Activated CD4-positive, alpha-beta T cell treated with anti-CD3 and anti-CD28 coated beads, Interleukin-2, amount 10 ng/mL, durations not matched to agents 24 days and 14 days (primary cell): ENCODE results near the gene ZNF644. TPM values are rescaled to one million over a fixed set of nuclear protein-coding genes. Genes with fewer than 3 reads are reported as not detected.
"Not testable (repeated sequence)": the region's sequence is repeated elsewhere in the genome, so short reads cannot be mapped to it uniquely, and the experiment has no call there.

Experiments
- DNase-seq: peaks from one replicate; pipeline ENCODE4 v3.0.0; 2022
- H3K27ac Mint-ChIP-seq: one replicate; pipeline ENCODE4 v1.8.0; 2022; ENCODE audit warnings: mild to moderate bottlenecking, mixed read lengths
- H3K27me3 Mint-ChIP-seq: one replicate; pipeline ENCODE4 v1.8.0; 2022; ENCODE audit warnings: mixed read lengths
- H3K36me3 Mint-ChIP-seq: one replicate; pipeline ENCODE4 v1.8.0; 2022; ENCODE audit warnings: low read depth, mild to moderate bottlenecking, mixed read lengths
- H3K4me1 Mint-ChIP-seq: one replicate; pipeline ENCODE4 v1.8.0; 2021; ENCODE audit warnings: mixed read lengths
- H3K4me3 Mint-ChIP-seq: one replicate; pipeline ENCODE4 v1.8.0; 2022; ENCODE audit warnings: mild to moderate bottlenecking, moderate library complexity, mixed read lengths
- H3K9me3 Mint-ChIP-seq: one replicate; pipeline ENCODE4 v1.8.0; 2021; ENCODE audit warnings: mixed read lengths
- intact Hi-C: fragments of 100-400 bp; cut with micrococcal nuclease; formaldehyde crosslinking; loops from one replicate; pipeline ENCODE4 v1.15.1; 2023
- total RNA-seq: library from RNA; stranded (reverse); gene quantifications from 2 replicates; pipeline ENCODE4 v1.2.3, GENCODE V29; 2022

The ZNF644 gene
- total RNA-seq, 1 donor from 2014 or later = 57.7 TPM

- no peak overlapping the region for H3K27ac Mint-ChIP-seq
- no peak overlapping the region for H3K4me3 Mint-ChIP-seq
- peaks cover 7% of the 10 kb centered on the region for H3K9me3 Mint-ChIP-seq
- DNase-seq = no peak
- H3K36me3 Mint-ChIP-seq = peaks cover 42% of the 10 kb centered on the region
- intact Hi-C loops = no loop called here
- H3K27me3 Mint-ChIP-seq = no peaks in the 10 kb centered on the region
- peaks cover 30% of the 10 kb centered on the region for H3K4me1 Mint-ChIP-seq
These were observed 66.1 kb downstream of the ZNF644 start for GRCh38 chr1:90955769-90956168.

- Mint-ChIP-seq H3K27me3 (no peaks in the 10 kb centered on the region), H3K4me3 (no peak overlapping the region), H3K27ac (no peak overlapping the region), H3K9me3 (peaks cover 7% of the 10 kb centered on the region), H3K4me1 (peaks cover 20% of the 10 kb centered on the region), H3K36me3 (peaks cover 34% of the 10 kb centered on the region)
- no peak for DNase-seq
- intact Hi-C loops = no loop called here
These were observed 68.9 kb downstream of the ZNF644 start for GRCh38 chr1:90952906-90953305.

GRCh38 chr1:90951009-90951408 is 70.8 kb downstream of the ZNF644 start:
- intact Hi-C loops = no loop called here
- Mint-ChIP-seq H3K4me1 (peaks cover 19% of the 10 kb centered on the region), H3K27ac (no peak overlapping the region), H3K36me3 (peaks cover 19% of the 10 kb centered on the region), H3K9me3 (peaks cover 4% of the 10 kb centered on the region), H3K27me3 (no peaks in the 10 kb centered on the region), H3K4me3 (no peak overlapping the region)
- no peak for DNase-seq

- Mint-ChIP-seq H3K4me3 (no peak overlapping the region), H3K27ac (no peak overlapping the region), H3K9me3 (no peaks in the 10 kb centered on the region), H3K4me1 (peaks cover 11% of the 10 kb centered on the region), H3K27me3 (no peaks in the 10 kb centered on the region), H3K36me3 (peaks cover 6% of the 10 kb centered on the region)
- DNase-seq = no peak
- intact Hi-C loops = no loop called here
These were observed 73.5 kb downstream of the ZNF644 start for GRCh38 chr1:90948301-90948700.

GRCh38 chr1:90946630-90947029 is 75.2 kb downstream of the ZNF644 start:
- Mint-ChIP-seq H3K9me3 (no peaks in the 10 kb centered on the region), H3K4me1 (peaks cover 7% of the 10 kb centered on the region), H3K27ac (no peak overlapping the region), H3K4me3 (no peak overlapping the region), H3K36me3 (peaks cover 3% of the 10 kb centered on the region), H3K27me3 (no peaks in the 10 kb centered on the region)
- no peak for DNase-seq
- intact Hi-C loops = no loop called here

GRCh38 chr1:90945287-90945686 is 76.5 kb downstream of the ZNF644 start:
- intact Hi-C loops = no loop called here
- H3K4me3 Mint-ChIP-seq = no peak overlapping the region
- DNase-seq = no peak
- H3K27ac Mint-ChIP-seq = no peak overlapping the region
- peaks cover 14% of the 10 kb centered on the region for H3K36me3 Mint-ChIP-seq
- H3K27me3 Mint-ChIP-seq = no peaks in the 10 kb centered on the region
- H3K4me1 Mint-ChIP-seq = peaks cover 2% of the 10 kb centered on the region
- H3K9me3 Mint-ChIP-seq = peaks cover 6% of the 10 kb centered on the region

GRCh38 chr1:90943966-90944365 is 77.9 kb downstream of the ZNF644 start:
- Mint-ChIP-seq H3K9me3 (peaks cover 7% of the 10 kb centered on the region), H3K27ac (no peak overlapping the region), H3K27me3 (no peaks in the 10 kb centered on the region), H3K4me3 (no peak overlapping the region), H3K4me1 (peaks cover 2% of the 10 kb centered on the region), H3K36me3 (peaks cover 27% of the 10 kb centered on the region)
- intact Hi-C loops = no loop called here
- DNase-seq = no peak

GRCh38 chr1:90940746-90941145 is 81.1 kb downstream of the ZNF644 start:
- Mint-ChIP-seq H3K27ac (no peak overlapping the region), H3K9me3 (peaks cover 7% of the 10 kb centered on the region), H3K27me3 (no peaks in the 10 kb centered on the region), H3K4me1 (no peaks in the 10 kb centered on the region), H3K4me3 (no peak overlapping the region), H3K36me3 (peaks cover 53% of the 10 kb centered on the region)
- DNase-seq = no peak
- intact Hi-C loops = no loop called here

- intact Hi-C loops = no loop called here
- no peaks in the 10 kb centered on the region for H3K27me3 Mint-ChIP-seq
- H3K4me3 Mint-ChIP-seq = no peak overlapping the region
- no peak for DNase-seq
- H3K9me3 Mint-ChIP-seq = peaks cover 7% of the 10 kb centered on the region
- H3K36me3 Mint-ChIP-seq = peaks cover 56% of the 10 kb centered on the region
- H3K4me1 Mint-ChIP-seq = peaks cover 2% of the 10 kb centered on the region
- H3K27ac Mint-ChIP-seq = no peak overlapping the region
These were observed 85.1 kb downstream of the ZNF644 start for GRCh38 chr1:90936731-90937130.

GRCh38 chr1:90936061-90936460 is 85.8 kb downstream of the ZNF644 start:
- H3K4me3 Mint-ChIP-seq = no peak overlapping the region
- H3K27me3 Mint-ChIP-seq = no peaks in the 10 kb centered on the region
- peaks cover 7% of the 10 kb centered on the region for H3K9me3 Mint-ChIP-seq
- no peak overlapping the region for H3K27ac Mint-ChIP-seq
- DNase-seq = no peak
- intact Hi-C loops = no loop called here
- H3K4me1 Mint-ChIP-seq = peaks cover 4% of the 10 kb centered on the region
- peaks cover 53% of the 10 kb centered on the region for H3K36me3 Mint-ChIP-seq

GRCh38 chr1:90928231-90928630 is 93.6 kb downstream of the ZNF644 start:
- H3K27ac Mint-ChIP-seq, H3K9me3 Mint-ChIP-seq, H3K27me3 Mint-ChIP-seq, DNase-seq, intact Hi-C loops, H3K4me3 Mint-ChIP-seq: not testable (repeated sequence)
- Mint-ChIP-seq H3K4me1 (peaks cover 23% of the 10 kb centered on the region), H3K36me3 (peaks cover 26% of the 10 kb centered on the region)

- peaks cover 26% of the 10 kb centered on the region for H3K36me3 Mint-ChIP-seq
- H3K27ac Mint-ChIP-seq, H3K4me3 Mint-ChIP-seq, DNase-seq, H3K27me3 Mint-ChIP-seq, H3K9me3 Mint-ChIP-seq, intact Hi-C loops: not testable (repeated sequence)
- H3K4me1 Mint-ChIP-seq = peaks cover 24% of the 10 kb centered on the region
These were observed 94.2 kb downstream of the ZNF644 start for GRCh38 chr1:90927674-90928073.

GRCh38 chr1:90926971-90927370 is 94.9 kb downstream of the ZNF644 start:
- H3K4me3 Mint-ChIP-seq = no peak overlapping the region

GRCh38 chr1:90925928-90926869 is 95.6 kb downstream of the ZNF644 start:
- H3K36me3 Mint-ChIP-seq = peaks cover 26% of the 10 kb centered on the region
- no peaks in the 10 kb centered on the region for H3K27me3 Mint-ChIP-seq
- intact Hi-C loops = no loop called here
- no peaks in the 10 kb centered on the region for H3K9me3 Mint-ChIP-seq
- no peak overlapping the region for H3K27ac Mint-ChIP-seq
- H3K4me3 Mint-ChIP-seq = no peak overlapping the region
- peaks cover 27% of the 10 kb centered on the region for H3K4me1 Mint-ChIP-seq
- no peak for DNase-seq

More at GRCh38 chr1:90926971-90927370, 94.9 kb downstream of the ZNF644 start:
- no peak for DNase-seq
- Mint-ChIP-seq H3K27me3 (no peaks in the 10 kb centered on the region), H3K27ac (no peak overlapping the region), H3K9me3 (no peaks in the 10 kb centered on the region), H3K4me1 (peaks cover 27% of the 10 kb centered on the region), H3K36me3 (peaks cover 26% of the 10 kb centered on the region)
- intact Hi-C loops = no loop called here
